CD4-positive, CD25-positive, alpha-beta regulatory T cell (primary cell): ENCODE measurements around the gene CBLB. TPM values are rescaled to one million over a fixed set of nuclear protein-coding genes. Genes with fewer than 3 reads are reported as not detected.
"Not testable (repeated sequence)": the region's sequence is repeated elsewhere in the genome, so short reads cannot be mapped to it uniquely, and the experiment has no call there.

ENCODE experiments used
- ATAC-seq, 2 donors: fragments of 150-1000 bp; cut with Tn5 transposase; one replicate each; pipeline ENCODE4 v1.10.0; 2021; ENCODE audit warnings: low read depth in 2 of 2, moderate number of reproducible peaks in 2 of 2, moderate library complexity in 1 of 2
- DNase-seq, 3 donors: peaks; one replicate each; pipeline versions ENCODE4 v3.0.0 to v3.0.0-alpha.2; 2012 to 2022; ENCODE audit warnings: mixed read lengths in 1 of 3
- H3K27ac ChIP-seq: one replicate; pipeline ENCODE4 v1.7.0; 2013; ENCODE audit warnings: mild to moderate bottlenecking, low read length; ENCODE audit not compliant: insufficient read depth, poor library complexity, severe bottlenecking
- H3K27me3 ChIP-seq: one replicate; pipeline ENCODE4 v1.7.0; 2013; ENCODE audit warnings: low read length; ENCODE audit not compliant: control insufficient read depth, insufficient read depth
- H3K36me3 ChIP-seq: one replicate; pipeline ENCODE4 v1.7.0; 2013; ENCODE audit warnings: mild to moderate bottlenecking, low read length, moderate library complexity; ENCODE audit not compliant: control insufficient read depth, insufficient read depth
- H3K4me1 ChIP-seq: 2 replicates; pipeline ENCODE4 v1.7.0; 2013; ENCODE audit warnings: mild to moderate bottlenecking, low read length; ENCODE audit not compliant: insufficient read depth, control insufficient read depth, poor library complexity, severe bottlenecking
- H3K4me3 ChIP-seq: one replicate; pipeline ENCODE4 v1.7.0; 2013; ENCODE audit warnings: low read depth, mild to moderate bottlenecking, low read length, moderate library complexity
- H3K9me3 ChIP-seq, 2 experiments: 1 replicate in 1 of 2; 2 replicates in 1 of 2; pipeline ENCODE4 v1.7.0; 2013; ENCODE audit warnings: low read length in 2 of 2, mild to moderate bottlenecking in 1 of 2, moderate library complexity in 1 of 2; ENCODE audit not compliant: control insufficient read depth in 2 of 2
- H3K27ac Mint-ChIP-seq, 3 donors: one replicate each; pipeline ENCODE4 v1.8.0; 2020 to 2022; ENCODE audit warnings: mild to moderate bottlenecking in 3 of 3, mixed read lengths in 3 of 3, moderate library complexity in 2 of 3
- H3K27me3 Mint-ChIP-seq: one replicate; pipeline ENCODE4 v1.8.0; 2022; ENCODE audit warnings: mild to moderate bottlenecking, mixed read lengths
- H3K36me3 Mint-ChIP-seq: one replicate; pipeline ENCODE4 v1.8.0; 2020; ENCODE audit warnings: mixed read lengths
- H3K4me1 Mint-ChIP-seq, 4 donors: one replicate each; pipeline ENCODE4 v1.8.0; 2020 to 2022; ENCODE audit warnings: mixed read lengths in 4 of 4, mild to moderate bottlenecking in 1 of 4
- H3K4me3 Mint-ChIP-seq, 4 donors: one replicate each; pipeline ENCODE4 v1.8.0; 2020 to 2022; ENCODE audit warnings: mild to moderate bottlenecking in 4 of 4, mixed read lengths in 4 of 4, moderate library complexity in 3 of 4
- H3K9me3 Mint-ChIP-seq, 7 donors: one replicate each; pipeline ENCODE4 v1.8.0; 2020 to 2022; ENCODE audit warnings: mixed read lengths in 7 of 7, mild to moderate bottlenecking in 3 of 7, moderate library complexity in 2 of 7
- polyA plus RNA-seq, 4 donors: library from polyadenylated mRNA; unstranded; fragments of 300-500 nt; fragmentation: Illumina TruSeq; gene quantifications; one replicate each; pipeline ENCODE4 v1.2.3, GENCODE V29; 2021
- total RNA-seq: library from RNA; stranded (reverse); gene quantifications from one replicate; pipeline ENCODE4 v1.2.3, GENCODE V29; 2022

CBLB gene
- total and polyA plus RNA-seq, 5 donors from 2014 or later, result 23.9 to 83.1 (median 34.8) TPM

DNA sequence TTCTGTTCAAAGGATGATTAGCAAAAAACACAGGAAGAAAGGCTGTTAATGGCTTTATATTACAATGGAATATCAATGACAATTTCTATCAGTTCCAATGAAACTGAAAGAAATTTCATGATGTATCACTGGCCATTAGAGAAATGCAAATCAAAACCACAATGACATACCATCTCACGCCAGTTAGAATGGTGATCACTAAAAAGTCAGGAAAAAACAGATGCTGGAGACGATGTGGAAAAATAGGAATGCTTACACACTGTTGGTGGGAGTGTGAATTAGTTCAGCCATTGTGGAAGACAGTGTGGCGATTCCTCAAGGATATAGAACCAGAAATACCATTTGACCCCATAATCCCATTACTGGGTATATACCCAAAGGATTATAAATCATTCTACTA, 53.5 kb downstream of the CBLB start:
- H3K36me3 ChIP-seq, H3K27me3 Mint-ChIP-seq, H3K27ac ChIP-seq, H3K9me3 Mint-ChIP-seq, DNase-seq, H3K27me3 ChIP-seq, ATAC-seq, H3K9me3 ChIP-seq, H3K4me3 Mint-ChIP-seq, H3K4me3 ChIP-seq, H3K4me1 ChIP-seq: not testable (repeated sequence)
- Mint-ChIP-seq H3K27ac (peak overlapping the region in 1 of 3 donors; percentile 44), H3K36me3 (peaks cover 35% of the 10 kb centered on the region), H3K4me1 (peaks cover 34 to 56% (median 38%) of the 10 kb centered on the region in 4 donors)

GRCh38 chr3:105813710-105814109, 55.1 kb downstream of the CBLB start:
- Histone ChIP-seq H3K27ac (no peak overlapping the region), H3K4me1 (peaks cover 11% of the 10 kb centered on the region), H3K27me3 (no peaks in the 10 kb centered on the region), H3K4me3 (no peak overlapping the region), H3K36me3 (no peaks in the 10 kb centered on the region), H3K9me3 (no peaks in the 10 kb centered on the region)
- peaks cover 30% of the 10 kb centered on the region for H3K36me3 Mint-ChIP-seq
- ATAC-seq (no peak), DNase-seq (no peak)
- H3K27me3 Mint-ChIP-seq, result no peaks in the 10 kb centered on the region
- peaks cover 0 to 7% (median 2%) of the 10 kb centered on the region in 7 donors for H3K9me3 Mint-ChIP-seq
- peaks cover 41 to 63% (median 47%) of the 10 kb centered on the region in 4 donors for H3K4me1 Mint-ChIP-seq
- peak overlapping the region in 1 of 3 donors; percentile 22 for H3K27ac Mint-ChIP-seq
- no peak overlapping the region for H3K4me3 Mint-ChIP-seq

GRCh38 chr3:105812194-105812586, 56.6 kb downstream of the CBLB start:
- Mint-ChIP-seq H3K4me3 (no peak overlapping the region), H3K4me1 (peaks cover 44 to 66% (median 47%) of the 10 kb centered on the region in 4 donors), H3K9me3 (peaks cover 0 to 7% (median 2%) of the 10 kb centered on the region in 7 donors), H3K27ac (peak overlapping the region in 1 of 3 donors; percentile 82), H3K27me3 (no peaks in the 10 kb centered on the region), H3K36me3 (peaks cover 26% of the 10 kb centered on the region)
- Histone ChIP-seq H3K4me1 (peaks cover 12% of the 10 kb centered on the region), H3K36me3 (no peaks in the 10 kb centered on the region), H3K27me3 (no peaks in the 10 kb centered on the region), H3K9me3 (no peaks in the 10 kb centered on the region), H3K4me3 (no peak overlapping the region), H3K27ac (no peak overlapping the region)
- no peak for DNase-seq
- ATAC-seq, result no peak

GRCh38 chr3:105811518-105812193, 57.2 kb downstream of the CBLB start:
- Mint-ChIP-seq H3K4me1 (peaks cover 40 to 65% (median 47%) of the 10 kb centered on the region in 4 donors), H3K27ac (no peak overlapping the region), H3K4me3 (peak overlapping the region in 1 of 4 donors; percentile 14), H3K27me3 (no peaks in the 10 kb centered on the region), H3K9me3 (peaks cover 0 to 7% (median 2%) of the 10 kb centered on the region in 7 donors), H3K36me3 (peaks cover 21% of the 10 kb centered on the region)
- peaks cover 17% of the 10 kb centered on the region for H3K4me1 ChIP-seq
- ATAC-seq (no peak), DNase-seq (no peak)
- H3K9me3 ChIP-seq, result no peaks in the 10 kb centered on the region
- H3K4me3 ChIP-seq, result no peak overlapping the region
- no peaks in the 10 kb centered on the region for H3K36me3 ChIP-seq
- no peaks in the 10 kb centered on the region for H3K27me3 ChIP-seq
- no peak overlapping the region for H3K27ac ChIP-seq

- peaks cover 46 to 68% (median 58%) of the 10 kb centered on the region in 4 donors for H3K4me1 Mint-ChIP-seq
- Histone ChIP-seq H3K4me3 (no peak overlapping the region), H3K27me3 (no peaks in the 10 kb centered on the region), H3K4me1 (peaks cover 22% of the 10 kb centered on the region), H3K36me3 (no peaks in the 10 kb centered on the region), H3K27ac (no peak overlapping the region), H3K9me3 (no peaks in the 10 kb centered on the region)
- H3K9me3 Mint-ChIP-seq, result peaks cover 0 to 3% (median 0%) of the 10 kb centered on the region in 7 donors
- ATAC-seq (no peak), DNase-seq (no peak)
- peak overlapping the region in 2 of 3 donors; percentile 13 to 64 for H3K27ac Mint-ChIP-seq
- H3K4me3 Mint-ChIP-seq, result peak overlapping the region in 1 of 4 donors; percentile 36
- no peaks in the 10 kb centered on the region for H3K27me3 Mint-ChIP-seq
- H3K36me3 Mint-ChIP-seq, result peaks cover 13% of the 10 kb centered on the region
Observed at GRCh38 chr3:105809208-105809888, 59.5 kb downstream of the CBLB start.

- Mint-ChIP-seq H3K27me3 (no peaks in the 10 kb centered on the region), H3K36me3 (peaks cover 14% of the 10 kb centered on the region), H3K4me3 (no peak overlapping the region), H3K27ac (no peak overlapping the region), H3K4me1 (peaks cover 45 to 63% (median 54%) of the 10 kb centered on the region in 4 donors), H3K9me3 (peaks cover 0 to 3% (median 0%) of the 10 kb centered on the region in 7 donors)
- no peaks in the 10 kb centered on the region for H3K36me3 ChIP-seq
- no peaks in the 10 kb centered on the region for H3K9me3 ChIP-seq
- no peak overlapping the region for H3K4me3 ChIP-seq
- H3K4me1 ChIP-seq, result peaks cover 22% of the 10 kb centered on the region
- H3K27ac ChIP-seq, result no peak overlapping the region
- no peaks in the 10 kb centered on the region for H3K27me3 ChIP-seq
- DNase-seq (no peak), ATAC-seq (no peak)
Observed at GRCh38 chr3:105807701-105808100, 61.1 kb downstream of the CBLB start.

DNA sequence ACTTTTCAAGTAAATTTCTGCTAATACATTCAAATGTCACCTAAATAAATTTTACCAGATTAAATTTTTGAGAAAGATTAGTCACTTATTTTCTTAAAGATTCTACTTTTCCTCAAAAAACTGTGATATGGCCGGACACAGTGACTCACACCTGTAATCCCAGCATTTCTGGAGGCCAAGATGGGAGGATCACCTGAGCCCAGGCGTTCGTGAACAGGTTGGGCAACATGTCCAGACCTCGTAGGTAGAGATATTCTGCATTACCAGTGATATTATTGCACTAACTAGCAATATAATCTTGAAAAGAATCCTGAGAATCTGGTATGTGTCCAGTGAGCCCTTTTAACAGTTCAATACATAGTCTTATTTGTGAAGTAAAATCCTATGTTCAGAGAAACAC, 61.7 kb downstream of the CBLB start:
- no peaks in the 10 kb centered on the region for H3K36me3 ChIP-seq
- no peaks in the 10 kb centered on the region for H3K27me3 Mint-ChIP-seq
- peaks cover 47 to 64% (median 57%) of the 10 kb centered on the region in 4 donors for H3K4me1 Mint-ChIP-seq
- ATAC-seq, result no peak
- peak overlapping the region in 1 of 3 donors; percentile 66 for H3K27ac Mint-ChIP-seq
- peaks cover 14% of the 10 kb centered on the region for H3K36me3 Mint-ChIP-seq
- peaks cover 22% of the 10 kb centered on the region for H3K4me1 ChIP-seq
- H3K9me3 Mint-ChIP-seq, result peaks cover 0 to 3% (median 0%) of the 10 kb centered on the region in 7 donors
- H3K4me3 ChIP-seq, result no peak overlapping the region
- H3K9me3 ChIP-seq, result no peaks in the 10 kb centered on the region
- H3K4me3 Mint-ChIP-seq, result no peak overlapping the region
- no peaks in the 10 kb centered on the region for H3K27me3 ChIP-seq
- no peak overlapping the region for H3K27ac ChIP-seq
- no peak for DNase-seq
